ENCODE measurements around the gene MRFAP1. TPM values are rescaled to one million over a fixed set of nuclear protein-coding genes. Genes with fewer than 3 reads are reported as not detected.
A peak's percentile ranks its signal among the peaks of the same experiment; 100 is the strongest.

The MRFAP1 gene
- total and polyA plus RNA-seq, 4 experiments from 2014 or later, result 149 to 169 (median 157) TPM

- Mint-ChIP-seq H3K4me1 (no peaks in the 10 kb centered on the region), H3K27ac (no peak overlapping the region), H3K9me3 (no peaks in the 10 kb centered on the region), H3K36me3 (peaks cover 24 to 61% of the 10 kb centered on the region in 2 donors), H3K4me3 (no peak overlapping the region), H3K27me3 (no peaks in the 10 kb centered on the region)
- ChIA-PET CTCF (ENCODE audit: partially characterized antibody) (no interaction called here), POLR2A (ENCODE audit: partially characterized antibody) (no interaction called here)
- DNase-seq, result no peak
- H3K27ac ChIP-seq (ENCODE audit: low read depth, low read length), result no peak overlapping the region
- no peaks in the 10 kb centered on the region for H3K4me1 ChIP-seq (ENCODE audit: insufficient read depth, low read length)
- H3K27me3 ChIP-seq (ENCODE audit: insufficient read depth, low read length), result no peaks in the 10 kb centered on the region
- no peak overlapping the region for H3K4me3 ChIP-seq (ENCODE audit: low read length in 2 of 2)
- H3K9me3 ChIP-seq (ENCODE audit: control insufficient read depth in 1 of 2, low read length in 2 of 2), result no peaks in the 10 kb centered on the region
- peaks cover 33% of the 10 kb centered on the region for H3K36me3 ChIP-seq (ENCODE audit: insufficient read depth, low read length)
- intact Hi-C loops (cut with micrococcal nuclease), result no loop called here
Measured at GRCh38 chr4:6595897-6596537, 44.5 kb upstream of the MRFAP1 start.

- H3K9me3 Mint-ChIP-seq, result no peaks in the 10 kb centered on the region
- H3K36me3 Mint-ChIP-seq, result peaks cover 26 to 64% of the 10 kb centered on the region in 2 donors
- peaks cover 34% of the 10 kb centered on the region for H3K36me3 ChIP-seq (ENCODE audit: insufficient read depth, low read length)
Measured at GRCh38 chr4:6596948-6597347, 43.5 kb upstream of the MRFAP1 start.

GRCh38 chr4:6598127-6598526 lies 42.4 kb upstream of the MRFAP1 start:
- H3K4me3 Mint-ChIP-seq, result no peak overlapping the region
- CTCF ChIA-PET (ENCODE audit: partially characterized antibody), result no interaction called here
- POLR2A ChIA-PET (ENCODE audit: partially characterized antibody), result interaction anchor here (0.5 to 1.0 kb wide), 2 partner anchors 42 to 1624 kb away, joined by 3 to 4 read pairs; partner anchors contain the start of gene MRFAP1
- H3K4me1 Mint-ChIP-seq, result no peaks in the 10 kb centered on the region
- no peaks in the 10 kb centered on the region for H3K9me3 Mint-ChIP-seq
- Histone ChIP-seq H3K4me3 (ENCODE audit: low read length in 2 of 2) (no peak overlapping the region), H3K4me1 (ENCODE audit: insufficient read depth, low read length) (no peaks in the 10 kb centered on the region), H3K27me3 (ENCODE audit: insufficient read depth, low read length) (no peaks in the 10 kb centered on the region), H3K27ac (ENCODE audit: low read depth, low read length) (no peak overlapping the region), H3K36me3 (ENCODE audit: insufficient read depth, low read length) (peaks cover 44% of the 10 kb centered on the region), H3K9me3 (ENCODE audit: control insufficient read depth in 1 of 2, low read length in 2 of 2) (no peaks in the 10 kb centered on the region)
- no peak overlapping the region for H3K27ac Mint-ChIP-seq
- DNase-seq, result no peak
- H3K36me3 Mint-ChIP-seq, result peaks cover 37 to 68% of the 10 kb centered on the region in 2 donors
- no peaks in the 10 kb centered on the region for H3K27me3 Mint-ChIP-seq
- intact Hi-C loops (cut with micrococcal nuclease), result no loop called here

More at GRCh38 chr4:6596948-6597347, 43.5 kb upstream of the MRFAP1 start:
- no peaks in the 10 kb centered on the region for H3K4me1 ChIP-seq (ENCODE audit: insufficient read depth, low read length)
- intact Hi-C loops (cut with micrococcal nuclease), result no loop called here
- DNase-seq, result no peak
- POLR2A ChIA-PET (ENCODE audit: partially characterized antibody), result no interaction called here
- CTCF ChIA-PET (ENCODE audit: partially characterized antibody), result no interaction called here
- Mint-ChIP-seq H3K27me3 (no peaks in the 10 kb centered on the region), H3K27ac (no peak overlapping the region), H3K4me1 (no peaks in the 10 kb centered on the region), H3K4me3 (no peak overlapping the region)
- no peak overlapping the region for H3K27ac ChIP-seq (ENCODE audit: low read depth, low read length)
- no peaks in the 10 kb centered on the region for H3K9me3 ChIP-seq (ENCODE audit: control insufficient read depth in 1 of 2, low read length in 2 of 2)
- no peaks in the 10 kb centered on the region for H3K27me3 ChIP-seq (ENCODE audit: insufficient read depth, low read length)
- H3K4me3 ChIP-seq (ENCODE audit: low read length in 2 of 2), result no peak overlapping the region

- no peaks in the 10 kb centered on the region for H3K4me1 ChIP-seq (ENCODE audit: insufficient read depth, low read length)
- no peak overlapping the region for H3K4me3 ChIP-seq (ENCODE audit: low read length in 2 of 2)
- ChIA-PET CTCF (ENCODE audit: partially characterized antibody) (no interaction called here), POLR2A (ENCODE audit: partially characterized antibody) (interaction anchor here (1.0 kb wide), 1 partner anchor 42 kb away, joined by 4 read pairs; the partner anchor contains the start of gene MRFAP1)
- no peaks in the 10 kb centered on the region for H3K27me3 ChIP-seq (ENCODE audit: insufficient read depth, low read length)
- intact Hi-C loops (cut with micrococcal nuclease), result no loop called here
- no peak overlapping the region for H3K27ac Mint-ChIP-seq
- no peaks in the 10 kb centered on the region for H3K4me1 Mint-ChIP-seq
- H3K9me3 Mint-ChIP-seq, result peaks cover 0 to under 1% (median 0%) of the 10 kb centered on the region in 8 donors
- H3K36me3 ChIP-seq (ENCODE audit: insufficient read depth, low read length), result peaks cover 46% of the 10 kb centered on the region
- H3K36me3 Mint-ChIP-seq, result peaks cover 41 to 67% of the 10 kb centered on the region in 2 donors
- H3K4me3 Mint-ChIP-seq, result no peak overlapping the region
- no peak for DNase-seq
- H3K27me3 Mint-ChIP-seq, result no peaks in the 10 kb centered on the region
- H3K27ac ChIP-seq (ENCODE audit: low read depth, low read length), result no peak overlapping the region
- no peaks in the 10 kb centered on the region for H3K9me3 ChIP-seq (ENCODE audit: control insufficient read depth in 1 of 2, low read length in 2 of 2)
Measured at GRCh38 chr4:6598641-6599040, 41.8 kb upstream of the MRFAP1 start.

GRCh38 chr4:6601661-6602250 lies 38.7 kb upstream of the MRFAP1 start:
- Mint-ChIP-seq H3K36me3 (peaks cover 55 to 77% of the 10 kb centered on the region in 2 donors), H3K4me3 (no peak overlapping the region), H3K27me3 (no peaks in the 10 kb centered on the region), H3K27ac (peak overlapping the region in 1 of 7 donors; percentile 35), H3K4me1 (no peaks in the 10 kb centered on the region), H3K9me3 (peaks cover 0 to 14% (median 4%) of the 10 kb centered on the region in 8 donors)
- Histone ChIP-seq H3K27me3 (ENCODE audit: insufficient read depth, low read length) (no peaks in the 10 kb centered on the region), H3K4me1 (ENCODE audit: insufficient read depth, low read length) (no peaks in the 10 kb centered on the region), H3K36me3 (ENCODE audit: insufficient read depth, low read length) (peaks cover 61% of the 10 kb centered on the region), H3K9me3 (ENCODE audit: control insufficient read depth in 1 of 2, low read length in 2 of 2) (peaks cover 0 to 8% of the 10 kb centered on the region in 2 donors), H3K27ac (ENCODE audit: low read depth, low read length) (no peak overlapping the region), H3K4me3 (ENCODE audit: low read length in 2 of 2) (no peak overlapping the region)
- no peak for DNase-seq
- intact Hi-C loops (cut with micrococcal nuclease), result no loop called here
- CTCF ChIA-PET (ENCODE audit: partially characterized antibody), result no interaction called here
- POLR2A ChIA-PET (ENCODE audit: partially characterized antibody), result no interaction called here

GRCh38 chr4:6602289-6602688 lies 38.2 kb upstream of the MRFAP1 start:
- Histone ChIP-seq H3K27me3 (ENCODE audit: insufficient read depth, low read length) (no peaks in the 10 kb centered on the region), H3K27ac (ENCODE audit: low read depth, low read length) (no peak overlapping the region), H3K36me3 (ENCODE audit: insufficient read depth, low read length) (peaks cover 63% of the 10 kb centered on the region), H3K4me3 (ENCODE audit: low read length in 2 of 2) (no peak overlapping the region), H3K9me3 (ENCODE audit: control insufficient read depth in 1 of 2, low read length in 2 of 2) (peaks cover 0 to 8% of the 10 kb centered on the region in 2 donors), H3K4me1 (ENCODE audit: insufficient read depth, low read length) (no peaks in the 10 kb centered on the region)
- Mint-ChIP-seq H3K27ac (no peak overlapping the region), H3K4me1 (no peaks in the 10 kb centered on the region), H3K27me3 (no peaks in the 10 kb centered on the region), H3K36me3 (peaks cover 60 to 78% of the 10 kb centered on the region in 2 donors), H3K4me3 (no peak overlapping the region), H3K9me3 (peaks cover 0 to 14% (median 4%) of the 10 kb centered on the region in 8 donors)
- ChIA-PET POLR2A (ENCODE audit: partially characterized antibody) (no interaction called here), CTCF (ENCODE audit: partially characterized antibody) (no interaction called here)
- DNase-seq, result no peak
- intact Hi-C loops (cut with micrococcal nuclease), result no loop called here

GRCh38 chr4:6603128-6603527 lies 37.4 kb upstream of the MRFAP1 start:
- H3K4me3 Mint-ChIP-seq, result no peak overlapping the region
- H3K9me3 Mint-ChIP-seq, result peaks cover 0 to 14% (median 4%) of the 10 kb centered on the region in 8 donors
- H3K27ac Mint-ChIP-seq, result no peak overlapping the region
- intact Hi-C loops (cut with micrococcal nuclease), result no loop called here
- peaks cover 68 to 87% of the 10 kb centered on the region in 2 donors for H3K36me3 Mint-ChIP-seq
- H3K27ac ChIP-seq (ENCODE audit: low read depth, low read length), result no peak overlapping the region
- H3K4me1 ChIP-seq (ENCODE audit: insufficient read depth, low read length), result no peaks in the 10 kb centered on the region
- peaks cover 64% of the 10 kb centered on the region for H3K36me3 ChIP-seq (ENCODE audit: insufficient read depth, low read length)
- peaks cover 0 to 4% (median 0%) of the 10 kb centered on the region in 4 donors for H3K4me1 Mint-ChIP-seq
- H3K27me3 ChIP-seq (ENCODE audit: insufficient read depth, low read length), result no peaks in the 10 kb centered on the region
- POLR2A ChIA-PET (ENCODE audit: partially characterized antibody), result no interaction called here
- H3K4me3 ChIP-seq (ENCODE audit: low read length in 2 of 2), result no peak overlapping the region
- CTCF ChIA-PET (ENCODE audit: partially characterized antibody), result no interaction called here
- no peaks in the 10 kb centered on the region for H3K27me3 Mint-ChIP-seq
- H3K9me3 ChIP-seq (ENCODE audit: control insufficient read depth in 1 of 2, low read length in 2 of 2), result peaks cover 0 to 8% of the 10 kb centered on the region in 2 donors
- no peak for DNase-seq
